Lower leg skin (tissue), 4 donors: Measurements from ENCODE around the gene CMSS1. TPM values are rescaled to one million over a fixed set of nuclear protein-coding genes. Genes with fewer than 3 reads are reported as not detected.

Experiments
- DNase-seq, 2 donors: peaks; one replicate each; pipeline ENCODE4 v3.0.0-alpha.2; 2019; ENCODE audit warnings: low spot score in 2 of 2
- H3K4me3 ChIP-seq: fragments of 200-600 bp; sonication (generic); 2 replicates; pipeline ENCODE4 v1.5.1; 2017; ENCODE audit warnings: mild to moderate bottlenecking, low read depth; ENCODE audit not compliant: poor library complexity, severe bottlenecking
- POLR2A ChIP-seq, 2 donors: fragments of 450-650 bp; IDR thresholded peaks; one replicate each; pipeline ENCODE4 v1.6.1; 2016 to 2017; ENCODE audit warnings: antibody characterized with exemption in 2 of 2, mild to moderate bottlenecking in 1 of 2, moderate library complexity in 1 of 2
- WGBS, 2 donors: methylation state at CpG; one replicate each; pipeline ENCODE4 v1.1.5; 2018; 5-methylcytosine and 5-hydroxymethylcytosine counted together
- intact Hi-C: fragments of 100-400 bp; cut with DNase I; formaldehyde crosslinking; loops from one replicate; pipeline ENCODE4 v1.15.0; 2023; ENCODE audit warnings: low total_unique reads
- total RNA-seq, 4 donors: library from RNA; depleted of rRNA; stranded (reverse); fragments of >200 nt; gene quantifications; one replicate each; pipeline ENCODE4 v1.1.0, GENCODE V29; 2016
- TF ChIP-seq, protein P1 (sequence below), 3 donors: fragments of 450-650 bp; IDR thresholded peaks; one replicate each; pipeline ENCODE4 v1.5.1; 2016; ENCODE audit warnings: antibody characterized with exemption in 3 of 3, mild to moderate bottlenecking in 3 of 3, moderate library complexity in 2 of 3

CMSS1 gene
- total RNA-seq, 4 donors from 2014 or later: 3.7 to 13.2 (median 7.5) TPM

DNA sequence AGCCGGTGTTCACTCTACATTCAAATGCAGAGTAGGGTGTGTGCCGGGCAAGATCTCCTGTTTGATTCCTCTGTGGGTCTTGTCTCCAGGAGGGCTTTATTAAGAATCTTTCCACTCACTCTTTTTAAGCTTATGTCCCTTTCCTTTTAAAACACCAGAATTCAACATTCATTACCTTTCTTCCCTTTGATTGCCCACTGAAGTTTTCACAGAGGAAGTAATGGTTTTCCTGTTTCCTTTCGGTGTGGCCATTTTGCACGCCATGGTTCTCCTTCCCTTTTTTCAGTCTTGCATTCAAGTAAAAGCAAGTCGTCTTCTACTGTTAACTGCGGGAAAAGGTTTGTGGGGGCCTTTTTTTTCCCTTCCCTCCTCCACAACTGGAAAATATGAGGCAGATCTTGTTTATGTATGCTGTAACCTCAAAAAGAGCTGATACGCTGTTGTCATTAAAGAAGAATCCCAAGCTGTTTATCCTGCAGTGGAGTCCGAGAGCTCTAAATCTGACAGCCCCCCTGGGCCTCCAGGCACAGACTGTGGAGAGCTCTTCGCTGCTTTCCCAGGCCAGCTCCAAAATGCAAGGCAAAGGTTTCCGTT, 256.1 kb downstream of the CMSS1 start:
- intact Hi-C loops: no loop called here
- WGBS, 2 donors: 63% methylated on average over 10 of the region's 10 CpGs
- DNase-seq: peak in 1 of 2 donors; percentile 21
- no peak overlapping the region for H3K4me3 ChIP-seq
- no peak for TF ChIP-seq POLR2A (IDR thresholded peaks at IDR 0.05)
- TF ChIP-seq, protein P1, sequence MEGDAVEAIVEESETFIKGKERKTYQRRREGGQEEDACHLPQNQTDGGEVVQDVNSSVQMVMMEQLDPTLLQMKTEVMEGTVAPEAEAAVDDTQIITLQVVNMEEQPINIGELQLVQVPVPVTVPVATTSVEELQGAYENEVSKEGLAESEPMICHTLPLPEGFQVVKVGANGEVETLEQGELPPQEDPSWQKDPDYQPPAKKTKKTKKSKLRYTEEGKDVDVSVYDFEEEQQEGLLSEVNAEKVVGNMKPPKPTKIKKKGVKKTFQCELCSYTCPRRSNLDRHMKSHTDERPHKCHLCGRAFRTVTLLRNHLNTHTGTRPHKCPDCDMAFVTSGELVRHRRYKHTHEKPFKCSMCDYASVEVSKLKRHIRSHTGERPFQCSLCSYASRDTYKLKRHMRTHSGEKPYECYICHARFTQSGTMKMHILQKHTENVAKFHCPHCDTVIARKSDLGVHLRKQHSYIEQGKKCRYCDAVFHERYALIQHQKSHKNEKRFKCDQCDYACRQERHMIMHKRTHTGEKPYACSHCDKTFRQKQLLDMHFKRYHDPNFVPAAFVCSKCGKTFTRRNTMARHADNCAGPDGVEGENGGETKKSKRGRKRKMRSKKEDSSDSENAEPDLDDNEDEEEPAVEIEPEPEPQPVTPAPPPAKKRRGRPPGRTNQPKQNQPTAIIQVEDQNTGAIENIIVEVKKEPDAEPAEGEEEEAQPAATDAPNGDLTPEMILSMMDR (IDR thresholded peaks at IDR 0.05): no peak

DNA sequence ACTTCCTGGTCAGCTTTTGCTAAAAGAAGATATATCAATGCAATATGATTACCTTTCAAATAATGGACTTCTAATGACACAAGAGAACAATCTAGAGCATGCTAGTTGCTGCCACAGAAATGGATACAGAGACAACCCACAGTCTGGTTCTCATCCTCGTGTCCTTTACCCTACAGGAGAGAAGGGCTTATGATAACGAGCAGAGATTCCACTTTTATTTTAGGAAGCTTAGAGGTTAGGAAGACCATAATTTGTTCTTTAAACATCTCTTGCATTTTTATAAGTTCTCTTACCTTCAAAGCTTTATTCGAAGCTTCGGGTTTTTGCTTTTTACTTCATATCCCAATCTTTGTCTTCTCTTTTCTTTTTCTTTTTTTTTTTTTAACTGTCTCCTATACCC, 257.5 kb downstream of the CMSS1 start:
- intact Hi-C loops: no loop called here
- DNase-seq: no peak
- WGBS, 2 donors: 94 to 99% methylated on average over 4 of the region's 4 CpGs
- TF ChIP-seq, protein P1 (IDR thresholded peaks at IDR 0.05): no peak
- TF ChIP-seq POLR2A (IDR thresholded peaks at IDR 0.05): no peak
- H3K4me3 ChIP-seq: no peak overlapping the region

DNA sequence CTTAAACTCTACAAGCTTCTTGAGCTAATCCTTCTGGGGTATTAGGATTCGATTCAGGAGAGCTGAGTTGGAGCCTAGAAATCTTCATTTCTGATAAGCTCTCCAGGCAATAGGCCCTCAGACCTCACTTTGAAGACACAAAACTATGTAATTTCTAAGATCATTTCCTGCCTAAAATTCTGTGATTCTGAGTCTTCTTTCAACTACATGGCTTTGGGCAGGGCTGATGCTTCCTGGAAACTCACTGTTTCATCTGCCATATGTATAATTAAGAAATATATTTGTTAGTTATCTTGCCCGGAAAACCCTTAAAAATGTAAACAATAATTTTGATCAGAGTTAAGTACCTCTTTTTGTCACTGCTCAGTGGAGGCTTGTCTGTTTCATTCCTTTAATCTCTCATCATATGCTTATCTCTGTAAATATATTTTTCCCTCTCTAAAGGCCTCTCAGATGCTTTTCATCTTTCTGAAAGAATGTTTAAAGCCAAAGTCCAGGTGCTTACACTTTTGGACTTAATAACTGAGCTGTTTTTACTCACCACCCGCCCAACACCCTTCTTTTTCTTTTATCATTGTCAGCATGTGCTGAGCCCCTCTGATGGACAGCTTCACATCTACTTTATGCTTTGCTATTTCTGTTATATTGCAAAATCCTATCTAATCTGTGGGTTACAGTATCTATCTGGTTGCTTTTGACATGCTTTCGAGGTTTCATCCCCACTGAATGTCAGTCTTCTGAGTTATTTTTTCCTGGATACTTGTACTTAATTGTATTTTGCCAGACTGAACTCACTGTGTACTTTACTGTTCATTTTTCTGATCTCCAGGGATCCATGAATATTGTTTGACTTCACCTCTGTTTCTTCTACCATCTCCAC, 258.4 kb downstream of the CMSS1 start:
- intact Hi-C loops: no loop called here
- WGBS, 2 donors: 84 to 89% methylated on average over 4 of the region's 4 CpGs
- TF ChIP-seq POLR2A (IDR thresholded peaks at IDR 0.05): no peak
- TF ChIP-seq, protein P1 (IDR thresholded peaks at IDR 0.05): no peak

DNA sequence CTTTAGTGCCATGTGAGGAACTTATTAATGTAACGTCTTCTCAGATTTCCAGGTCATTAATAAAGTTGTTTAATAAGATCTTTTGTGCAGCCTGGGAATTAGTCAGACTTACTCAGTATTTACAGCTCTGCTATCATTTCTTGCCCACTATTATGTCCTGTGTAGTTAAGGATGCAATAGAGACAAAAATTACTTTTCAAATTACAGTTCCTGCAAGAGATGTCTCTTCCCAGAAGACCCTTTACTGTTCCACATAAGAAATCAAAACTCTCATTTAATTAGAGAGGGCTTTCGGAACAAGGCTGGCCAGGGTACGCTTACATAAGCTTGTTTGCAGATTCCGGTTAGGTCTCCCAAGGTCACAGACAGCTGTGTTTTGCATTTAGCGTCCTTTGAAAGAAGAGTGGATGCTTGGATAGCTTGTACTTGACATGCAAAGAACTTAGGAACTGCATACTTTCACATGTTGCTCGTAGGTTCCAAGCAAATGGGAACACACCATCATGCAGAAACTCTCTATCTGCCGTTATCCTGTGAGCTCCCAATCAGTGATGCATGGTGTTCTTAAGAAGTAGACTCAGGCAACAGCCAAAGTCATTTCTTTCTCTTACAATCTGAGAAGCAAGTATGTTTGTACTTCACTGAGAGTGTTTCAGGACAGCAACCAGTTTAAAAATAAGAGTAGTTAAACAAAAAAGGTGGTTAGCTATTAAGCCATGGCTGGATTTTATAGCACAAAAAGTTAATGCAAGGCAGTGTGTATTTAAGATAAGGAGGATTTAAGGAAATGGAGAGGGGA, 259.3 kb downstream of the CMSS1 start:
- DNase-seq: no peak
- intact Hi-C loops: no loop called here
- TF ChIP-seq, protein P1 (IDR thresholded peaks at IDR 0.05): no peak
- TF ChIP-seq POLR2A (IDR thresholded peaks at IDR 0.05): no peak
- WGBS, 2 donors: 63 to 70% methylated on average over 7 of the region's 7 CpGs
- H3K4me3 ChIP-seq: no peak overlapping the region

More for the DNA sequence above, 258.4 kb downstream of the CMSS1 start:
- no peak overlapping the region for H3K4me3 ChIP-seq
- no peak for DNase-seq

DNA sequence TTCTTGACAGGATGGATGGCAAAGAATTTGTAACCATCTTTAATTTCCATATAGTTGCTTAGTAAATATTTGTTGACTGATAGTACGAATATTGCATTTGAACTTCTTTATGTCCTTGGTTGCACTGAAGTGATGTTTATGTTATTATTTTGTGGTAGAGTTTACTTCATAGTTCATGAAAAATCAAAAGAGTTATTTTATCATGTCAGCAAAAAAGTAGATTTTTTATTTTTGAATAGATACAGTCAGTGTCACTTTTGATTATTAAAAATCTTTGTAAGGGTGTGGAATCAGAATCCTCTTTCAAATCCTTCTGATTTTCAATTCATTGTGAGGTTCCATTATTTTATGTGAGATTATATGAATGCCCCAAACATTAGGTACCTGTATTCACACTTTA, 261.7 kb downstream of the CMSS1 start:
- H3K4me3 ChIP-seq: no peak overlapping the region
- intact Hi-C loops: no loop called here
- TF ChIP-seq, protein P1 (IDR thresholded peaks at IDR 0.05): no peak
- TF ChIP-seq POLR2A (IDR thresholded peaks at IDR 0.05): no peak
- no peak for DNase-seq
- 100% methylated on average over 1 of the region's 1 CpG for WGBS, 2 donors
